ENCODE results near the gene CXorf38.

DNA sequence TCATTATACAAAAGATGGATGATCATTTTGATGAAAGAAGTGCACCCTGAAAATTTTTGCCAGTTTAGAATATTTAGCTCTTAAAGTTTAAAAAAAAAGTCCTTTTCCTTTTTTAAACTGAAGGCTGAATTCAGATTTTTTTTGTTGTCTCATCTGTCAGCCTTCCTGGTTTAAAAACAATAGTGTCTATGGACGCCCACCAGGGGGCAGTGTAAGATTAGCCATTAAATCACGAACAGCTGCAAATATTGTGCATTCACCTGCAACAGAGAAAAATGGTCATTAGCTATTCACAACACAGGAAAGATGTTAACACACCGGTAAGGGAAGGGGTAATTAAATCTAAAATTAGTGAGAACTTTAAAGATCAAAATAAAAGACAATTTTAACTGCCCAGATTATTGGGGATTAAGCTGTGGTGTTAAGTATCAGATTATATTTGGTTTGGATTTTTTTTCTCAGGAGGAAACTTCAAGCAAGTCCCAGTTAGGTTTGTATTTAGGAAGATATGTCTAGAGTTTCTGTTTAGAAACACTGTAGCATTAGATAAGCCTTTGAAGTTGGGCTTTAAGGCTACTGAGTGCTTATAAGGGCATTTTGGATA, 4.4 kb upstream of the CXorf38 start:
- TF ChIP-seq CTCF (IDR thresholded peaks at IDR 0.05; ENCODE audit: poor library complexity) (peak; percentile 81), EZH2phosphoT487 (IDR thresholded peaks at IDR 0.05; ENCODE audit: low read depth, severe bottlenecking, unreplicated experiment) (no peak), EZH2 (IDR thresholded peaks at IDR 0.05; ENCODE audit: borderline replicate concordance) (no peak)
